Activated CD4-positive, alpha-beta T cell treated with anti-CD3 and anti-CD28 coated beads, Interleukin-10, Interleukin-2, amounts not matched to agents 100 ng/mL and 50 ng/mL, durations not matched to agents 16 hours and 8 hours (primary cell): ENCODE results near the gene TMF1.

ENCODE experiments used
- DNase-seq: peaks from one replicate; pipeline ENCODE4 v3.0.0-alpha.2; 2020

TMF1 gene, protein sequence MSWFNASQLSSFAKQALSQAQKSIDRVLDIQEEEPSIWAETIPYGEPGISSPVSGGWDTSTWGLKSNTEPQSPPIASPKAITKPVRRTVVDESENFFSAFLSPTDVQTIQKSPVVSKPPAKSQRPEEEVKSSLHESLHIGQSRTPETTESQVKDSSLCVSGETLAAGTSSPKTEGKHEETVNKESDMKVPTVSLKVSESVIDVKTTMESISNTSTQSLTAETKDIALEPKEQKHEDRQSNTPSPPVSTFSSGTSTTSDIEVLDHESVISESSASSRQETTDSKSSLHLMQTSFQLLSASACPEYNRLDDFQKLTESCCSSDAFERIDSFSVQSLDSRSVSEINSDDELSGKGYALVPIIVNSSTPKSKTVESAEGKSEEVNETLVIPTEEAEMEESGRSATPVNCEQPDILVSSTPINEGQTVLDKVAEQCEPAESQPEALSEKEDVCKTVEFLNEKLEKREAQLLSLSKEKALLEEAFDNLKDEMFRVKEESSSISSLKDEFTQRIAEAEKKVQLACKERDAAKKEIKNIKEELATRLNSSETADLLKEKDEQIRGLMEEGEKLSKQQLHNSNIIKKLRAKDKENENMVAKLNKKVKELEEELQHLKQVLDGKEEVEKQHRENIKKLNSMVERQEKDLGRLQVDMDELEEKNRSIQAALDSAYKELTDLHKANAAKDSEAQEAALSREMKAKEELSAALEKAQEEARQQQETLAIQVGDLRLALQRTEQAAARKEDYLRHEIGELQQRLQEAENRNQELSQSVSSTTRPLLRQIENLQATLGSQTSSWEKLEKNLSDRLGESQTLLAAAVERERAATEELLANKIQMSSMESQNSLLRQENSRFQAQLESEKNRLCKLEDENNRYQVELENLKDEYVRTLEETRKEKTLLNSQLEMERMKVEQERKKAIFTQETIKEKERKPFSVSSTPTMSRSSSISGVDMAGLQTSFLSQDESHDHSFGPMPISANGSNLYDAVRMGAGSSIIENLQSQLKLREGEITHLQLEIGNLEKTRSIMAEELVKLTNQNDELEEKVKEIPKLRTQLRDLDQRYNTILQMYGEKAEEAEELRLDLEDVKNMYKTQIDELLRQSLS

DNA sequence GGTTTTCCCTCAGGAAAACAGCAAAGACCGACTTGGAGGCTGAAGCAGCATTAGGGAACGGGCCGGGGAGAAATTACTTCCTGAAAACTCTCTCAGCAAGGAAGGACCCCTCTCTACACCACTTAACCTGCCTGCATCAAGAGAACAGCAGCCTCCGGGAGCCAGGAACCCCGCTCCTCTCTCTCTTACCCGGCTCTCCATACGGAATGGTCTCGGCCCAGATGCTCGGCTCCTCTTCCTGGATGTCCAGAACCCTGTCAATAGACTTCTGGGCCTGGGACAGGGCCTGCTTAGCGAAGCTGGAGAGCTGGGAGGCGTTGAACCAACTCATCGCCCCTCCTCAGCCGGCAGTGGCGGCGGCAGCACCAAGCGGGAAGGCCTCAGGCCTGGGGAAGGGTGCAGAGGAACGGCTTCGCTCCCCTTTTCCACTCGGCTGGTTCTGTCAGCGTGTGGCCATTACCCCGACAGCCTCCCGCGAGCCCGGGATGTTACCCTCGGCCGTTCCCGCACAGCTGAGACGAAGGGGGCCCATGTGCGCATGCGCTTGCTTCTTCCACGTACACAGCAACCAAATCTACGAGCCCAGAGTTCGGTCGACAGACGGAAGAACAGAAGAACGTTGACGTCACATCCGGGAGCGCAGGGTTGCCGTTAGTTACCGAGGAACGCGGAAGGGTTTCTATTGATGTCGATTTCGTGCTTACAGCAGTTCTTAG lies at the start of gene TMF1:
TMF1 (minus strand) TSS at position 578 of the 716 bp plus-strand sequence; CDS start at position 331, 247 bp downstream.
- peak; percentile 98 for DNase-seq

GRCh38 chr3:69099576-69099975 lies 47.4 kb upstream of the TMF1 start:
- DNase-seq: no peak

DNA sequence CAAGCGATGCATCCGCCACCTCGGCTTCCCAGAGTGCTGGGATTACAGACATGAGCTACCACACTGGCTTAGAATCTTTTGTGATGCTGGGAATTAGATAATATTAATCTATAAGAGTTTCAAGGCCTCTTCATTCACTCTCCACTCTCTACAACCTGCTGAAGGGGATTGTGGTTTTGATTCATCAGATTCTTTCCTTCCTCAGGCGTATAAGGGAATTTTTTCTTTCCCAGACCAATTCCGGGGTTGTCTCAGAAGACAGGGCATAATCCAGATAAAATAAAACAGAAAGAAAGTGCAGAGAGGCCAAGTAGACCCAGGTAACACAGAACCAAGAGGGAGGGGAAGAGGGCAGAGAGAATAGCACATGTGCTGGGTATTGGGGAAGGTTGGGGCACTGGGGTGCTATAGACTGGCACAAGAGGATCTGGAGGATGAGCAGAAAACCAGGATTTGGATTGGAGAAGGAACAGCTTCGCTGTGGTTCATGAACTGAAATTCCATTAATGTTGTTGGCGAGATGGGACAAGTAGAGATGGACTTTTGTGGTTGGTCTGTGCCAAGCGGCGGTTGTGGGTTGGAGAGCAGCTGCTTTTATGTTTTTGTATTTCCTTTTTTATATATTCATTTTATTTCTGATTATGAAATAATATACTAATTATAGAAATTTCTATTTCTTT lies 45.4 kb upstream of the TMF1 start:
- no peak for DNase-seq

DNA sequence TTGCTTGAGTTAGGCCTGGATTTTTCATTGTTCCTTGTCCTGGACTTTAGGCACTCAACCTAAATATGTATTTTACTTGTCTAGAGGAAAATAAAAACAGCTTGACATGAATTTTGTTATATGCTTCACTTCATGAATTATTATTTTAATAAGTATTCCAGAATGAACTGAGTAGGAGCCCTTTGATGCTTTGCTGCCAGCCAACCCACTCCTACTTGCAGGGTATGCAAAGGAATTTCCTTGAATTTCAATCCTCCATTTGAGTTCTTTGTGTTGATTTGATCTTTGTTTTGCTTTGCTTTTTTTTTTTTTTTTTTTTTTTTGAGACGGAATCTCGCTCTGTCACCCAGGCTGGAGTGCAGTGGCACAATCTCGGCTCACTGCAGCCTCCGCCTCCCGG lies 44.2 kb upstream of the TMF1 start:
- no peak for DNase-seq

DNA sequence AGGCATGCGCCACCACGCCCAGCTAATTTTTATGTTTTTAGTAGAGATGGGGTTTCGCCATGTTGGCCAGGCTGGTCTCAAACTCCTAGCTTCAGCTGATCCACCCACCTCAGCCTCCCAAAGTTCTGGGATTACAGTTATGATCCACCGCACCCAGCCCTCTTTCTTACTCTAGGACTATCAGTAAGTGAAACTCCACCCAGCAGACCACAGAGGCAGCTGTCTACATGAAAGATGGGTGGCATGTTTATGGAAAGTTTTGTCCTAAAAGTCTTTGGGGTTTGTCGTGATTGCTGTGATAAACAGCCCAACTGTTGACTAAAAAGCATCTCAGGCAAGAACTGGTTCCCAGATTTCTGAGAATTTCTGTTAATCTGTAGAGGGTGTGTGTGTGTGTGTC lies 43.5 kb upstream of the TMF1 start:
- peak; percentile 60 for DNase-seq

- DNase-seq: peak; percentile 64
Observed at GRCh38 chr3:69094467-69095205, 42.5 kb upstream of the TMF1 start.

DNA sequence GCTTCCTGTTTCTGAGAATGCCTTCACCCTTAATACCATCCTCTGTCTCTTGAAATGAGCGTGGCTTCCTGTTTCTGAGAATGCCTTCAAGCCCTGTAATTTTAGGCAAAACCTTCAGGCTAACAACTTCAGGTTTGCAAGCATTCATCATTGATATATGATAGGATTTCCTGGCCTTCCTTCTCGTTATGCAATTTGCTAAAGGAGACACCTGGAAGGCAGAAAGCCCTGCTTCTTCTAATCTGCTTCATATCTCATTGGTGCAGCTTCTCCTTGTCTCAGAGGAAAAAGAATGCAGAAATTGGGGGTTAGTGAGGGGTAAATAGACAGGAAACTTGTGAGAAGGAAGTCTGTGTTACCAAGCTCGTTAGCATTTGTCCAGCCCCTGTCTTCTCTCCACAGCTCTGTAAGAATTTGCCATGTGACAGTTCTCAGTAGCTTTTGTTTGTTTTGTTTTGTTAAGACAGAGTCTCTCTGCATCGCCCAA lies 39.9 kb upstream of the TMF1 start:
- peak; percentile 87 for DNase-seq

DNA sequence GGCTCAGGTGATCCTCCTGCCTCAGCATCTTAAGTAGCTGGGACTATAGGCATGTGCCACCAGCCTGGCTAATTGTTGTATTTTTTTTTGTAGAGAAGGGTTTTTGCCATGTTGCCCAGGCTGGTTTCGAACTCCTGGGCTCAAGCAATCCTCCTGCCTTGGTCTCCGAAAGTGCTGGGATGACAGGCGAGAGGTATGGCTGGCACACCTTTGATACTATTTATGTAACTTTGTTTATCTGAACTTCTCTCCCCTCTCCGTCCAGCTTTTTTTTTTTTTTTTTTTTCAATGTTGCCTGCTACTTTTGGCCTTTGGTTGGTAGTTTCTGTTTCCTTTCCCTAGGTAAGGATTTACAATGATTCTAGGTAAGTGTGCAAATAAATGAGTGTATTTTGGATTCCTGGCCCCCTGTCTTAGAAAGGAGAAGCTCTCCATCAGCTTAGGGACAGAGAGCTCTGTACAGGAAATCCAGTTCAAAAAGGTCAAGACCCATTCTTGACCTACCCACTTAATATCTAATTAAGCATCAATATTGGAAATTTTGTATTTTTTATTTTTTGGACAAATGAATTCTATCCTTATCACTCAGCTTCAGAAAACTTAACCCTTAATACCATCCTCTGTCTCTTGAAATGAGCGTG lies 39.4 kb upstream of the TMF1 start:
- peak; percentile 34 for DNase-seq

DNA sequence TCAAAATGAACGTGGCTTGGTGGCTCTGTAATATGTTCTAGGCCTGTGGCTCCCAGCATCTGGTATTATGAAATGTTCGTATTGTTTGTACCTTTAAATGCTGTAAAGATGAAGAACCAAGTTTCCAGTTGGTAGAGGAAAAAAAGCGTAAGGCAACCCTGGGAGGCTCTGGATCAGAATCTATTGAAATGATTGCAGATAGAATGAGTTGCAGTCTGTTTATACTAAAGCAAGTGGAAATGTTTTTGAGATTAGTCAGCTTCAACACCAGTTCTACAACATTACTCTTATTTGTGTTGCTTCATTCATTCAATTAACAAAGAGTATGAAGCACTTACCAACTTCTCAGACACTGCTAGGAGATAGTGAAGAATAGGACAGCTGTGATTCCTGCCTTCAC lies 37.9 kb upstream of the TMF1 start:
- DNase-seq: no peak

- DNase-seq: peak; percentile 72
Observed at GRCh38 chr3:69088063-69088462, 35.9 kb upstream of the TMF1 start.

GRCh38 chr3:69087030-69087791 lies 35.1 kb upstream of the TMF1 start:
- DNase-seq: no peak

DNA sequence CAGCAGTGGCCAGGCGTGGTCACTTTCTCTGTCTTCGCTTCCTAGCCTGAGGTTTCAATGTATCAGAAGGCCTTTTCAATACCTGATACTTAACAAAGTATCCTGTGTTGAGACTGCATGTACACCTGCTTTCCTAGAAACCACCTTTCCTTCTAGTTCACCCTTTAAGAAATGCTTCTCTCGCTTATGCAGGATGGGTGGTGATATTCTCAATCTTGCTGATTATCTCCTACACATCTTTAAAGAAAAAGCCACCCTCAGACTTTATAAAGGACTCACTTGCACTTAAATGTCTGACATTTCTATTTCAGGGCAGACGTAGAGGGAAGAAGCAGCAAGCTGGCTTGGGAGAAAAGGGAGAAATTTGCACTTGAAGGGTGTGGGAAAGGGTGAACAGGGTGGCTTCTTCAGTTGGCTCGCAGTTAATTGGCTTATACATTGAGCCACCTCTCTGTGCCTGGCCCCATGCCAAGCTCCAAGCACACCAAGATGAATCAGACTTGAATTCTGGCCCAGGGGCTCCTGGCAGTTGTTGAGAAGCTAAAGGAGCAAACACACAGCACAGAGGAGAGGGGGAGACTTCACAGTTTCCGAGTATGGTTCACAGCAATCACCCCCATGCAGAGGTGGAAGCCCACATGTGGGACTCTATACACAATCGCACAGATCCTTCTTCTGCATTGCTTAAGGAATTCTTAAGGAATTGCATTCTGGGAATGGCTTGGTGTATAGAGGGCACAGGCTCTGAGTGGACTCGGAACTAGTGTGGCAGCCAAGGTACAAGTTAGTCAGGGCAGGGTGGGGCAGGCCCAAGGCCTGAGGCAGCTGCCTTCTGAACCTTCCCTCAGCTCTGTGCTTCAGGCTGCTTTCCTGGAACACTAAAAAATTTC lies 33.9 kb upstream of the TMF1 start:
- DNase-seq: peak; percentile 85

- no peak for DNase-seq
Observed at GRCh38 chr3:69085168-69085832, 33.2 kb upstream of the TMF1 start.

- peak; percentile 97 for DNase-seq
Observed at GRCh38 chr3:69084326-69085167, 32.4 kb upstream of the TMF1 start, which contains the start of gene ARL6IP5. Gene ARL6IP5 (plus strand): TSS chr3:69084937. CDS start chr3:69085048, 111 bp downstream.

DNA sequence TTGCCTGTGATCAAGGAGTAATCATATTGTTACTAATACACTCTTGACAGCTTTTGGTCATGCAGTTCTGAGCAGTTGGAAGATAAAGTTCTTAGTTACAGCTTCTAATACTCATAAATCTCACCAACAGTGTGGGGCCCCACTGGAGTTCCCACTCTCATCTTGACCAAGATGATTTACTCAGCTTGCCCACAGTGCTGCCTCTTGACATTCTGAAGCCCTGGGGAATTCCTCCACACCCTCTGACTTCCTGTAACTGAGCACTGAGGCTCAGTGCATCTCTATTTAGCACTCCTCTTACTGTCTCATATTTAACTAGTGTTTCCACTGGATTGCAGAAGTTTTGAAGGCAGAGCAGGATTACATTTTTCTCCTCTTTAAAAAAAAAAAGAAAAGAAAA lies 30.7 kb upstream of the TMF1 start:
- peak; percentile 94 for DNase-seq

DNA sequence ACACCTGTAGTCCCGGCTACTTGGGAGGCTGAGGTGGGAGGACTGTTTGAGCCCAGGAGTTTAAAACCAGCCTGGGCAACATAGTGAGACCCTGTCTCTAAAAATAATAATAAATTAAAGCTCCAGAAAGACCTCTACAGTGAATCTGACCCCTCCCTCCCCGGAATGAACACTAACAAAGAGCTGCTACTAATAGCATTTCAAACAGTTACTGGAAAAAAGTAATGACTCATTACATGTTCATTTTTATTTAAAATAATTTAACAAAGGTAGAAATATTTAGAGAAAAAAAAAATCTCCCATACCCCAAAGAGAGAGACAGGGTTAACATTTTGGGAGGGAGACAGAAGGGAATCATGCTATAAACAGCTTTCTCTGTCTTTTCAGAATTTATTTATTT lies 30.2 kb upstream of the TMF1 start:
- DNase-seq: no peak

DNA sequence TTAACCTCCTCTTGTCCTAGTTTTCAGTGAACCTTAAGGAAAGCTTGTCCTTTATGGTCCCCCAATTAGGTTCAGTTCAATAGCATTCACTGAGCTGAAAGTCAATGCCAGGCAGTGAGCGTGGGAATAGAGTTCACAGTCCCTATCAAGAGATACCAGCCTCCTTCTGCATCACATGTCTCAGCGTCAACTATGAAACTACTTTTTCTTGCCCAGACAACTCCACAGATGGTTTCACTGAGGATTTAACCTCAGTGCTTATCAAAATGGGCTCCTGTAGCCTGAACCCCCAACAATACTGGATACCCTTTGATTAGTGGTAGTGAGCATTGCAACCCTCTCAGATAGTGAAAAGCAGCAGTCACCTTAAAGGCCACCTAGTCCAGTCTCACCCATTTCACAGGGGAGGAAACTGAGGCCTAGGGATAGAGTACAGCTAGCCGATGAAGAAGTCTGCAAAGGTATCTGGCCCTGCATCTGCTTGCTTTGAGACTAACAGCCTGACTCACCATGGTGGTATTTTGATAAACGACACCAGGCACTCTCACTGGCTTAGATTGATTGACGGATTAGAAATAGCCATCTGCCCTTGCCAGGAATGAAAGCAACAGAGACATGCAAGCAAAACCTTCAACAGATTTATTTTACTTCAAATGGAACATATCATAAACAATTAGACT lies 29.6 kb upstream of the TMF1 start:
- DNase-seq: peak; percentile 62
